ENCODE results near the gene PRRC2B.
A peak's percentile ranks its signal among the peaks of the same experiment; 100 is the strongest.
"Not testable (repeated sequence)": the region's sequence is repeated elsewhere in the genome, so short reads cannot be mapped to it uniquely, and the experiment has no call there.

PRRC2B gene

DNA sequence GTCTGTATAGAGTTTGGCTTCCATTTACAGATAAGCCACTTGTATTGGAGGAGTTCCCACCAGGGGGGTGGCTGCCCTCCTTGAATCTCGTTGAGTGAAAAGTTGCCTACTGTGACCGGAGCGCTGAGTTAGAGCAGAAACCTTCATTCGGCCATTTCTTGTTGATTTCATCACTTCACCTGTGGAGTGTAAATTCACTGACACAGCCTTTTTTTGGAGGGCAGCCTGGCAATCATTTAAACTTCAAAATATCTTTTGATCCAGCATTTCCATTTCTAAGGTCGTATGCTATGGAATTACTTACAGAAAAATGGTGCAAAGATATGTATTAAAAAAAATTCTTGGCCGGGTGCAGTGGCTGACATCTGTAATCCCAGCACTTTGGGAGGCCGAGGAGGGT is 40.8 kb downstream of the PRRC2B start:
- DNase-seq (ENCODE audit: low read depth, low spot score): no peak

DNA sequence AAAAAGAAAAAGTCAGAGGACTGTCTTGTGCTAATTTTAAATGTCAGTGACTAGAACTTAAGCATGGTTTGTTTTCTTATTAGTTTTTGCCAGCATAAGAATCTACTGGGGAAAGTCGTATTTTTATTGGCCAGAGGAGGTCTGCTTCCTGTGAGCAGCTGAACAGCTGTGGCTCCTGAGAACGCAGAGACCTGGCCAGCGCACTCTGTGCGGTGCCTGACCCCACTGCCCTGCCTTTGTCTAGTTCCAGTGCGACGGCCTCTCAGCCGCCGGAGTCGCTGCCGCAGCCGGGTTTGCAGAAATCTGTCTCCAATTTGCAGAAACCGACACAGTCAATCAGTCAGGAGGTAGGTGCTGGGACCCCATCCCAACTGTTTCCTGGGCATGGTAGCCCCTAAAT is 42.5 kb downstream of the PRRC2B start:
- peak; percentile 45 for DNase-seq (ENCODE audit: low read depth, low spot score)

GRCh38 chr9:131436865-131437271 is 43.0 kb downstream of the PRRC2B start:
- DNase-seq (ENCODE audit: low read depth, low spot score): peak; percentile 63

DNA sequence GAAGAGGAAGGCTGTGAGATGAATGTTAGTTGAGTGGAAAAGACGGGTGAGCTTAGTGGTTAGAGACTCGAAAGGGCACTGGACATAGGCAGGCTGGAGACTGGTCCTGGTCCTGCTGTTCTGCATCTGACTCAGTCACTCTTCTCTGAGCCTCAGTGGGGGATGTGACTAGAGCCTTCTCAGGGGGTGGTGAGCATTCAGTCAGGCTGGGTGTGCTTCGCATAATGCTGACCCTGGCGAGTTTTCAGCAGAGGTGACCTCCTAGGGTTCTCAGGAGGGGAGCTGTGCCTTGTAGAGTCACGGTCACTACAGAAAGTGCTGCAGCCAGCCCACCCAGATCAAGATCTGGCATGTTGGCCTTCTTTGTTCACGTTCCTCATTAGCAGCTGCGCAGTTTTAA is 44.3 kb downstream of the PRRC2B start:
- no peak for DNase-seq (ENCODE audit: low read depth, low spot score)

DNA sequence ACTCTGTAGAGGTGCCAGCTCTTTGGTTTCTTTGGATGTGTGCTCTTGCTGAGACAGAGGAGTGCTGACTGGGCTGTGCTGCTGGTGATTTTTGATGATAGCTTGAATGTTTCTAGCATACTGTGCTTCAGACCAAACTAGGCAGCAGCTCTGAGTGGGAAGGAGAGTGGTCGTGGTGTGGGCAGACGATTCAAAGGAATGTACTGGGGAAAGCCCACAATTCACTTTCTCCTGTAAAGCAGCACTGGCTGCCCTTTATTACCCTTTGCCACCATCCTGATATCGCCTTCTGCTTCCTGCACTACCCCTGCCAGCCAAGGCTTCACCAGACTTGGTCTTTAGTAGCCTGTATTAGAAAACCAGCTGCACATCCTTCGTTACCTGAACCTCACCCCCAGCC is 45.3 kb downstream of the PRRC2B start:
- DNase-seq (ENCODE audit: low read depth, low spot score): no peak

GRCh38 chr9:131441441-131441840 is 47.6 kb downstream of the PRRC2B start:
- DNase-seq (ENCODE audit: low read depth, low spot score): no peak

GRCh38 chr9:131442351-131442750 is 48.5 kb downstream of the PRRC2B start:
- no peak for DNase-seq (ENCODE audit: low read depth, low spot score)

DNA sequence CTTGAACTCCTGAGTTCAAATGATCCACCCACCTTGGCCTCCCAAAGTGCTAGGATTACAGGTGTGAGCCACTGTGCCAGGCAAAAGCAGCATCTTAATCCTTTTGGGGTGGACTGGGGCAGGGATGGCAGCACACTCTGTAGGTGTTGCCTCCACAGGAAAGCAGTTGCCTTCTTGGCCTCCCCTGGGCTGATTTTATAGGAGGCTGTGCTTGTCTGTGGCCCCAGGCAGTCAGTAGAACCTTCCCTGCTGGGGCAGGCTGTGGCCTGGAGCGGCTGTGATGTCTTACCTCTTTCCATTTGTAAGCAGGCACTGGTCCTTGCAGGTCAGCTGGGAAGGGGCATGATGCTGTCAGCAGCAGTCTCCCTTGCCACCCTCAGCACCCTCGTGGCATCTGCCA is 49.8 kb downstream of the PRRC2B start:
- no peak for DNase-seq (ENCODE audit: low read depth, low spot score)

GRCh38 chr9:131446276-131446675 is 52.4 kb downstream of the PRRC2B start:
- DNase-seq (ENCODE audit: low read depth, low spot score): no peak

DNA sequence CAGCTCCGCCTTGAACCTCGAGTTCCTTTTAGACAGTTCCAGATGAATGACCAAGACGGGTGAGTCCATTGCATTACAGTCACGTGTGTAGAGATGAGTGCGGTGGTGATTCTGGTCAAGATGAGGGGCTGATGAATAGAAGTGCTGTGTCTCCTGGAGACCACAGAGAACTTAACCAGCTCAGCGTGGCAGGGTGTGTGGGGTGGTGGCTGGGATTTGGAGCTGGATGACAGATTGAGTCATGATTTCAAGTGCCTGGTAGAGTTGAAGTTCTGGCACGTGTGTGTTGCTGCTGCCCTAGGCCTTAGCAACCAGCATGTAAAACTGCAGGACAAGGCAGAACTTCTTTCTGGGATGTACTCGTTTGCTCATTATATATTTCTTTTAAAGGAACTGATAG is 53.3 kb downstream of the PRRC2B start:
- no peak for DNase-seq (ENCODE audit: low read depth, low spot score)

DNA sequence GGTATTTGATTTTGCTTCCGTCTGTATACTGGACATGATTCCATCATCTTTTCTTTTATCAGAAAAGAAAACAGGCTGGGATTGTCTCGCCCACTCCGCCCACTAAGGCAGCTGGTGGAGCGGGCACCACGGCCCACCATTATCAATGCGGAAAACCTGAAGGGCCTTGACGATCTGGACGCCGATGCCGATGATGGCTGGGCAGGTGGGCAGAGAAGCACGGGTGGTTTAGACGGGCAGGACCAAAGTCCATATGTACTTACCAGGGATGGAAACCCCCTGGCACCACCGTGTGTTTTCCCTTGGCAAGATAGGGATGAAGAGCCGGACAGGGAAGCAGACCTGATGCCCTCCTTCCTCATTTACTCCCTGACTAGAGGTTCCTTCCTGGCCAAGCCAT is 53.7 kb downstream of the PRRC2B start:
- no peak for DNase-seq (ENCODE audit: low read depth, low spot score)

- DNase-seq (ENCODE audit: low read depth, low spot score): no peak
These were observed 54.9 kb downstream of the PRRC2B start for GRCh38 chr9:131448818-131449217.

DNA sequence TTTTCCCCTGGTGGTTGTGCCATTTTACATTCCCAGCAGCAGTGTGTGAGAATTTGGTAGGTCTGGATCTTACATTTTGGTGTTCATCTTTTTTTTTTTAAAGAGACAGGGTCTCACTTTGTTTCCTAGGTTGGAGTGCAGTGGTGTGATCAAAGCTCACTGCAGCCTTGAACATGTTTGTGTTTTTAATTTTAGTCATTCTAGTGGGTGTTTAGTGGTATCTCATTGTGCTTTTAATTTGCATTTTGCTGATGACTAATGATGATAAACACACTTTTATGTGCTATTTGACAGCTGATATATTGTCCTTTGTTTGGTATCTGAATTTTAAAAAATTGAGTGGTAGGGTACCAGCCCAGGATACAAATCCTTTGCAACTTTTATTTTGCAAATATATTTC is 55.4 kb downstream of the PRRC2B start:
- DNase-seq (ENCODE audit: low read depth, low spot score): no peak

DNA sequence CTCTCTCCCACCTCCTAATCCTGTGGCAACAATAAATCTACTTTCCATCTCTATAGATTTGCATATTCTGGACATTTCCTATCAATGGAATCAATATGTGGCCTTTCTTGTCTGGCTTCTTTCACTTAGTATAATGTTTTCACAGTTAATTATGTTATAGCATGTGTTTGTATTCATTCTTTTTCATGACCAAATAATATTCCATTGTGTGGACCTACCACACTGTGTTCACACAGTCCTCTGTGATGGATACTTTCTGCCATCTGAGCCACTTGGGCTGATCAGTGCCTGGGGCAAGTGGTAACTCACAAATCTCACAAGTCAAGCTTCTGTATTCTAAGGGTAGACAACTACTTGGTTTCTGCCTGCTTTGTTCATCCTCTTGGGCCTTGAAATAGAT is 60.1 kb downstream of the PRRC2B start:
- no peak for DNase-seq (ENCODE audit: low read depth, low spot score)

DNA sequence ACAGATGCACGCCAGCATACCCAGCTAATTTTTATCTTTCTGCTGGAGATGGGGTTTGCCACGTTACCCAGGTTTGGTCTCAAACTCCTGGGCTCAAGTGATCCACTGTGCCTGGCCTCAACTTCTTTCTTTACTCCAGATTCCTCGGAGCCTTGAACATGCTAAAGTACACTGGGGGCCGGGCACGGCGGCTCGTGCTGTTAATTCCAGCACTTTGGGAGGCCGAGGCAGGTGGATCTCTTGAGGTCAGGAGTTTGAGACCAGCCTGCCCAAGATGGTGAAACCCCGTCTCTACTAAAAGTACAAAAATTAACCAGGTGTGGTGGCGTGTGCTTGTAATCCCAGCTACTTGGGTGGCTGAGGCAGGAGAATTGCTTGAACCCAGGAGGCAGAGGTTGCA is 61.8 kb downstream of the PRRC2B start:
- DNase-seq (ENCODE audit: low read depth, low spot score): not testable (repeated sequence)

DNA sequence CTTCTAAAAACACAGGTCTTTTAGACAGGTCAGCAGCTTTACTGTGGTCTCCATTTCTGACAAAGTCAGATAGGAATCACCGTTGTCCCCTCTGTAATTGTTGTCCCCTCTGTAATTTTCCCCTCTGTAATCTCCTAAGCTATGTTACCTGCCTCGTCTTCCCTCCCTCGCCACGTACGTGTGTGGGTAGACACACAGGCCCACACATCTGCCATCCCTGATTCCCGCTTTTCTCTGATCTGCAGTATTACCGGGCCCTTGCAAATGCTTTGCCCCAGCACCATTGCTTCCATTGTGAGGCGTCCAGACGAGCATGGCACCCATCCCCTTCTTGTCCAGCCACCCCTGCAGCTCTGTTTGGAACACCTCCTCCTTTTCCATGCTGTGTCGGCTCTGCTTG is 63.9 kb downstream of the PRRC2B start:
- DNase-seq (ENCODE audit: low read depth, low spot score): no peak

GRCh38 chr9:131459056-131459455 is 65.2 kb downstream of the PRRC2B start:
- DNase-seq (ENCODE audit: low read depth, low spot score): no peak

- no peak for DNase-seq (ENCODE audit: low read depth, low spot score)
These were observed 67.3 kb downstream of the PRRC2B start for GRCh38 chr9:131461166-131461565.

DNA sequence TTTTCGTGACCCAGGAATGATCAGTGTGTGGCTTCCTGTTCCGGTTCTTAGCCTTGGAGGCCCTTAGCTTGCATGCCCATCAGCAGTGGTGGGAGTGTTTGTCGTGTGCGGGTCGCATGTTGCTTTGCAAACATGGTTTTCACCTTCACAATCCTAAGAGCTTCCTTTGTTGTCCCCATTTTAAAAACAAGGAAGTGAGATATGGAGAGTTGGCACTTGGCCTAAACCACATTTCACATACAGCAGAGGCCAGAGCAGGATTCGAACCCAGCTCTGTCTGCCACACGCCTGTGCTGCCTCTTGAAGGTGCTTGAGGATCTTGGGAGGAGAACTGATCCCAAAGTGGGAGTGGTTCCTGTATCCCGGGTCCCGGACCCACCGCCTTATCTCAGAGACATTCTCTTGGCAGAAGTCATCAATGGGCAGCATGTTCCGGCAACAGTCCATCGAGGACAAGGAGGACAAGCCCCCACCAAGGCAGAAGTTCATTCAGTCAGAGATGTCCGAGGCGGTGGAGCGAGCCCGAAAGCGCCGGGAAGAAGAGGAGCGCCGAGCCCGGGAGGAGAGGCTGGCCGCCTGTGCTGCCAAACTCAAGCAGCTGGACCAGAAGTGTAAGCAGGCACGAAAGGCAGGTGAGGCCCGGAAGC is 70.6 kb downstream of the PRRC2B start:
- no peak for DNase-seq (ENCODE audit: low read depth, low spot score)

GRCh38 chr9:131465401-131465800 is 71.5 kb downstream of the PRRC2B start:
- no peak for DNase-seq (ENCODE audit: low read depth, low spot score)

DNA sequence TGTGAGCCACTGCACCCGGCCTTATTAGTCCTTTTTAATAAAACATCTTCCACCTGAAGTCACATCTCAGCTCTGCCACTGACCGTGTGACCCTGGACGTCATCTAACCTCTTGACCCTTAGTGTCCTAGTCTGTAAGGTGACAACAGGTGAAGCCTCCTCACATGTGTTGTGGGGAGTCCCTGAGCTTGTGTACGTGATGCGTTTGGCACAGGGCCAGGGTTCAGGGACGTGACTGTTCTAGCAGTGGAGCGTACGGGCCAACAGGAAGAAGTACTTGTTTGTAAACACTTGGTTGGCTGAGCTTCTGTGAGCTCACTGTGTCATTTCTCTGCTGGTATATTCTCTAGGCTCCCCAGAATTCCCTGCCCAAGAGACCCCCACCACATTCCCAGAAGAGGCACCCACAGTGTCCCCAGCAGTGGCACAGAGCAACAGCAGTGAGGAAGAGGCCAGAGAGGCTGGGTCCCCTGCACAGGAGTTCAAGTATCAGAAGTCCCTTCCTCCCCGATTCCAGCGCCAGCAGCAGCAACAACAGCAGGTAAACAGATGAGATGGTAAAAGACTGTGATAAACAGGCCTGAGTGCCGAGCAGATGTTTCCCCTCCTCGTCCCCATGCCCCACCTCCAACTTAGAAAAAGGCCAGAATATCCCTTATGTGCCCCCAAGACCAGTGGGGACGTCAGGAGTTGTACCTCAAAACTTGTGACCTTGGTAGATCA is 73.5 kb downstream of the PRRC2B start:
- DNase-seq (ENCODE audit: low read depth, low spot score): no peak

- DNase-seq (ENCODE audit: low read depth, low spot score): no peak
These were observed 74.1 kb downstream of the PRRC2B start for GRCh38 chr9:131468031-131468430.

DNA sequence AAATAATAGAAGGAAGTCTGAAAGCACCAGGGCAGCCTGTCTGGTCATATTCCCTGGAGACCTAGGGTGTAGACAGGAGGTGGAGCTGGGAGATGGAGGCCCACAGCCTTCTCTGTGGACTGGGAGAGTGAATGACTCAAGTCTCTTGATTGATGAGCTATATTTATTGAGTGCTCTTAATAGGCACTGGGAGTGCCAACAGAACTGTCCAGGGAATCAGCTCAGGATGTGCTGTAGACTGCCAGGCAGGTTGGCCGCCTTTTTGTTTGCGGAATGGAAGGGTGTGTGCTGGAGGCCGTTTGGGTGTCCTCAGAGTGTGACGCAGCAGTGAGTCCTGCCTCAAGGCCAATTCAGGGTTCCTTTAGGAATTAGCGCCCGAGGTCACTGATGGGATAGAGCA is 75.5 kb downstream of the PRRC2B start:
- no peak for DNase-seq (ENCODE audit: low read depth, low spot score)

GRCh38 chr9:131469951-131470350 is 76.1 kb downstream of the PRRC2B start:
- no peak for DNase-seq (ENCODE audit: low read depth, low spot score)
